Tibial nerve (tissue), 4 donors: ENCODE results near the gene HYAL2. TPM values are rescaled to one million over a fixed set of nuclear protein-coding genes. Genes with fewer than 3 reads are reported as not detected.

Source experiments
- DNase-seq, 2 donors: peaks; one replicate each; pipeline ENCODE4 v3.0.0-alpha.2; 2019; ENCODE audit warnings: low spot score in 2 of 2
- H3K27ac ChIP-seq, 4 donors: fragments of 200-600 bp; sonication (generic) in 3 of 4; one replicate each; pipeline ENCODE4 v1.5.1; 2017 to 2019; ENCODE audit warnings: mild to moderate bottlenecking in 1 of 4
- H3K27me3 ChIP-seq, 2 donors: fragments of 200-600 bp; sonication (generic) in 1 of 2; one replicate each; pipeline versions ENCODE4 v1.5.1 to v1.6.0; 2017 to 2019
- H3K36me3 ChIP-seq, 3 donors: fragments of 200-600 bp; sonication (generic); one replicate each; pipeline ENCODE4 v1.5.1; 2018 to 2019
- H3K4me1 ChIP-seq, 4 donors: fragments of 200-600 bp; sonication (generic) in 3 of 4; one replicate each; pipeline ENCODE4 v1.5.1; 2017 to 2019
- H3K4me3 ChIP-seq, 4 donors: fragments of 200-600 bp; sonication (generic) in 3 of 4; one replicate each; pipeline ENCODE4 v1.5.1; 2017 to 2019; ENCODE audit warnings: mild to moderate bottlenecking in 1 of 4, moderate library complexity in 1 of 4
- H3K9me3 ChIP-seq, 4 donors: fragments of 200-600 bp; sonication (generic) in 3 of 4; one replicate each; pipeline ENCODE4 v1.5.1; 2017 to 2019
- CTCF ChIP-seq, 5 experiments: fragments of 200-600 bp in 3 of 5; fragments of 450-650 bp in 2 of 5; sonication (generic) in 3 of 5; IDR thresholded peaks; one replicate each; pipeline ENCODE4 v1.5.1; 2016 to 2019; ENCODE audit warnings: antibody characterized with exemption in 5 of 5, mild to moderate bottlenecking in 3 of 5, moderate library complexity in 2 of 5
- EP300 ChIP-seq, 2 donors: sonication (generic); formaldehyde crosslinking; IDR thresholded peaks; one replicate each; pipeline ENCODE4 v1.6.1; 2017; ENCODE audit warnings: antibody characterized with exemption in 2 of 2, mild to moderate bottlenecking in 1 of 2
- POLR2A ChIP-seq, 2 donors: fragments of 450-650 bp; IDR thresholded peaks; one replicate each; pipeline ENCODE4 v1.6.1; 2017; ENCODE audit warnings: antibody characterized with exemption in 2 of 2, mild to moderate bottlenecking in 2 of 2, moderate library complexity in 2 of 2
- WGBS, 2 donors: methylation state at CpG; one replicate each; pipeline ENCODE4 v1.1.5; 2018; 5-methylcytosine and 5-hydroxymethylcytosine counted together
- total RNA-seq, 4 donors: library from RNA; depleted of rRNA; stranded (reverse); fragments of >200 nt; gene quantifications; one replicate each; pipeline ENCODE4 v1.1.0, GENCODE V29; 2016

Gene HYAL2
- total RNA-seq, 4 donors from 2014 or later = 86.9 to 169 (median 129) TPM

- H3K27me3 ChIP-seq = peaks cover 0 to 15% of the 10 kb centered on the region in 2 donors
- no peak overlapping the region for H3K4me3 ChIP-seq
- peaks cover 0 to 68% (median 42%) of the 10 kb centered on the region in 4 donors for H3K4me1 ChIP-seq
- peaks cover 0 to 19% (median 0%) of the 10 kb centered on the region in 3 donors for H3K36me3 ChIP-seq
- no peak for DNase-seq
- 80 to 84% methylated on average over 17 of the region's 17 CpGs for WGBS, 2 donors
- TF ChIP-seq CTCF (IDR thresholded peaks at IDR 0.05) (no peak), POLR2A (IDR thresholded peaks at IDR 0.05) (no peak), EP300 (IDR thresholded peaks at IDR 0.05) (no peak)
- H3K27ac ChIP-seq = peak overlapping the region in 1 of 4 donors; percentile 96
- H3K9me3 ChIP-seq = no peaks in the 10 kb centered on the region
Observed at GRCh38 chr3:50276762-50277101, 45.8 kb downstream of the HYAL2 start.

- DNase-seq = no peak
- Histone ChIP-seq H3K27ac (peak overlapping the region in 2 of 4 donors; percentile 96 to 98), H3K4me1 (peaks cover 0 to 74% (median 47%) of the 10 kb centered on the region in 4 donors), H3K4me3 (no peak overlapping the region), H3K9me3 (no peaks in the 10 kb centered on the region), H3K27me3 (peaks cover 0 to 15% of the 10 kb centered on the region in 2 donors), H3K36me3 (peaks cover 0 to 19% (median 0%) of the 10 kb centered on the region in 3 donors)
- TF ChIP-seq CTCF (IDR thresholded peaks at IDR 0.05) = no peak
- TF ChIP-seq POLR2A (IDR thresholded peaks at IDR 0.05) = no peak
- TF ChIP-seq EP300 (IDR thresholded peaks at IDR 0.05) = no peak
- 71 to 77% methylated on average over 51 to 68 of the region's 79 CpGs for WGBS, 2 donors
Observed at GRCh38 chr3:50275996-50276761, 46.4 kb downstream of the HYAL2 start.

GRCh38 chr3:50275141-50275995 lies 47.2 kb downstream of the HYAL2 start:
- DNase-seq = no peak
- TF ChIP-seq CTCF (IDR thresholded peaks at IDR 0.05) (no peak), POLR2A (IDR thresholded peaks at IDR 0.05) (no peak), EP300 (IDR thresholded peaks at IDR 0.05) (peak in 1 of 2 donors; percentile 29)
- H3K4me1 ChIP-seq = peaks cover 0 to 82% (median 51%) of the 10 kb centered on the region in 4 donors

GRCh38 chr3:50274371-50275104 lies 48.0 kb downstream of the HYAL2 start:
- Histone ChIP-seq H3K4me3 (peak overlapping the region in 1 of 4 donors; percentile 50), H3K36me3 (peaks cover 0 to 19% (median 0%) of the 10 kb centered on the region in 3 donors), H3K4me1 (peaks cover 0 to 88% (median 53%) of the 10 kb centered on the region in 4 donors), H3K9me3 (no peaks in the 10 kb centered on the region), H3K27me3 (peaks cover 0 to 15% of the 10 kb centered on the region in 2 donors), H3K27ac (peak overlapping the region; percentile 67 to 98 (median 84))
- peak in 1 of 2 donors; percentile 66 for DNase-seq
- 25 to 27% methylated on average over 18 to 26 of the region's 26 CpGs for WGBS, 2 donors
- peak; percentile 66 to 89 (median 79) for TF ChIP-seq CTCF (IDR thresholded peaks at IDR 0.05)
- TF ChIP-seq EP300 (IDR thresholded peaks at IDR 0.05) = peak in 1 of 2 donors; percentile 54
- TF ChIP-seq POLR2A (IDR thresholded peaks at IDR 0.05) = no peak

More at GRCh38 chr3:50275141-50275995, 47.2 kb downstream of the HYAL2 start:
- Histone ChIP-seq H3K36me3 (peaks cover 0 to 19% (median 0%) of the 10 kb centered on the region in 3 donors), H3K4me3 (no peak overlapping the region), H3K27me3 (peaks cover 0 to 15% of the 10 kb centered on the region in 2 donors), H3K9me3 (no peaks in the 10 kb centered on the region), H3K27ac (peak overlapping the region; percentile 67 to 98 (median 84))
- WGBS, 2 donors = 25 to 40% methylated on average over 35 to 62 of the region's 65 CpGs
